Activated B cell treated with CpG ODN at 0.5 μM for 24 hours (primary cell): Measurements from ENCODE around the gene ATP2A1. TPM values are rescaled to one million over a fixed set of nuclear protein-coding genes. Genes with fewer than 3 reads are reported as not detected.
A peak's percentile ranks its signal among the peaks of the same experiment; 100 is the strongest.

Source experiments
- ATAC-seq: fragments of 200-7000 bp; cut with Tn5 transposase; one replicate; pipeline ENCODE4 v1.10.0; 2021; ENCODE audit warnings: low read depth, mild to moderate bottlenecking, moderate library complexity
- CTCF ChIA-PET: fragments of 350-600 bp; sonication (Branson Sonifier 250); formaldehyde crosslinking; loops from one replicate; lab custom pipeline; 2021; ENCODE audit warnings: antibody characterized with exemption; lab: Charles Lee
- POLR2A ChIA-PET: fragments of 350-600 bp; sonication (Branson Sonifier 250); formaldehyde crosslinking; loops from one replicate; lab custom pipeline; 2021; ENCODE audit warnings: antibody characterized with exemption; lab: Charles Lee
- DNase-seq: peaks from one replicate; pipeline ENCODE4 v3.0.0; 2022
- H3K27ac Mint-ChIP-seq: one replicate; pipeline ENCODE4 v1.8.0; 2020; ENCODE audit warnings: mixed read lengths
- H3K27me3 Mint-ChIP-seq: one replicate; pipeline ENCODE4 v1.8.0; 2021; ENCODE audit warnings: mixed read lengths
- H3K36me3 Mint-ChIP-seq: one replicate; pipeline ENCODE4 v1.8.0; 2021; ENCODE audit warnings: low read depth, mixed read lengths
- H3K4me1 Mint-ChIP-seq: one replicate; pipeline ENCODE4 v1.8.0; 2021; ENCODE audit warnings: mixed read lengths
- H3K4me3 Mint-ChIP-seq: one replicate; pipeline ENCODE4 v1.8.0; 2020; ENCODE audit warnings: mild to moderate bottlenecking, mixed read lengths
- H3K9me3 Mint-ChIP-seq: one replicate; pipeline ENCODE4 v1.8.0; 2020; ENCODE audit warnings: mixed read lengths
- intact Hi-C: fragments of 100-400 bp; cut with micrococcal nuclease; formaldehyde crosslinking; loops from one replicate; pipeline ENCODE4 v1.15.1; 2024
- total RNA-seq: library from RNA; stranded (reverse); gene quantifications from 2 replicates; pipeline ENCODE4 v1.2.3, GENCODE V29; 2022
- TF ChIP-seq, protein P1 (sequence below): fragments of 200-600 bp; IDR thresholded peaks from one replicate; pipeline ENCODE4 v1.8.0; 2022; ENCODE audit warnings: antibody characterized with exemption, mild to moderate bottlenecking

The ATP2A1 gene
- total RNA-seq, 1 donor from 2014 or later, result 1.0 TPM

DNA sequence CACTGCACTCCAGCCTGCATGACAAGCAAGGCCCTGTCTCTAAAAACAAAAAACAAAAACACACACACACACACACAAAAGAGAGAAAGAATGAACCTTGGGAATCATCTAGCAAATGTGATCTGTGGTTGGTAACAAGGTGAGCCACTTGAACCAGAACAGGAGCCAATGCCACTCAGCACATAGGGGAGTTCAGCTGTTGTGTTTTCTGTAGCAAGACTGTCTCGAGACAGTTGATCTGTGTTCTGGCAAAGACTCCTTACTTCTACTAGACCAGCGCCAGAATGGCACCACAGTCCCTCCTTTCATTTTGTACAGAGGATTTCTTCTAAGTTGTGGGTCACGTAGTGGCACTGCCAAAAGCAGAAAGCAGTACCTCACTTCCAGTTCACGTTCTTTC is 20.7 kb downstream of the ATP2A1 start:
- Mint-ChIP-seq H3K9me3 (no peaks in the 10 kb centered on the region), H3K4me3 (no peak overlapping the region), H3K4me1 (peaks cover 24% of the 10 kb centered on the region), H3K27ac (no peak overlapping the region), H3K27me3 (no peaks in the 10 kb centered on the region), H3K36me3 (peaks cover 15% of the 10 kb centered on the region)
- no peak for ATAC-seq
- no peak for DNase-seq
- ChIA-PET POLR2A (interaction anchor here (0.7 kb wide), 1 partner anchor 53 kb away, joined by 8 read pairs; the partner anchor contains the start of gene TUFM), CTCF (interaction anchor here (0.5 kb wide), 1 partner anchor 28 kb away, joined by 3 read pairs; no protein-coding TSS in a partner anchor)
- intact Hi-C loops, result no loop called here
- TF ChIP-seq, protein P1, sequence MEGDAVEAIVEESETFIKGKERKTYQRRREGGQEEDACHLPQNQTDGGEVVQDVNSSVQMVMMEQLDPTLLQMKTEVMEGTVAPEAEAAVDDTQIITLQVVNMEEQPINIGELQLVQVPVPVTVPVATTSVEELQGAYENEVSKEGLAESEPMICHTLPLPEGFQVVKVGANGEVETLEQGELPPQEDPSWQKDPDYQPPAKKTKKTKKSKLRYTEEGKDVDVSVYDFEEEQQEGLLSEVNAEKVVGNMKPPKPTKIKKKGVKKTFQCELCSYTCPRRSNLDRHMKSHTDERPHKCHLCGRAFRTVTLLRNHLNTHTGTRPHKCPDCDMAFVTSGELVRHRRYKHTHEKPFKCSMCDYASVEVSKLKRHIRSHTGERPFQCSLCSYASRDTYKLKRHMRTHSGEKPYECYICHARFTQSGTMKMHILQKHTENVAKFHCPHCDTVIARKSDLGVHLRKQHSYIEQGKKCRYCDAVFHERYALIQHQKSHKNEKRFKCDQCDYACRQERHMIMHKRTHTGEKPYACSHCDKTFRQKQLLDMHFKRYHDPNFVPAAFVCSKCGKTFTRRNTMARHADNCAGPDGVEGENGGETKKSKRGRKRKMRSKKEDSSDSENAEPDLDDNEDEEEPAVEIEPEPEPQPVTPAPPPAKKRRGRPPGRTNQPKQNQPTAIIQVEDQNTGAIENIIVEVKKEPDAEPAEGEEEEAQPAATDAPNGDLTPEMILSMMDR, result no peak

DNA sequence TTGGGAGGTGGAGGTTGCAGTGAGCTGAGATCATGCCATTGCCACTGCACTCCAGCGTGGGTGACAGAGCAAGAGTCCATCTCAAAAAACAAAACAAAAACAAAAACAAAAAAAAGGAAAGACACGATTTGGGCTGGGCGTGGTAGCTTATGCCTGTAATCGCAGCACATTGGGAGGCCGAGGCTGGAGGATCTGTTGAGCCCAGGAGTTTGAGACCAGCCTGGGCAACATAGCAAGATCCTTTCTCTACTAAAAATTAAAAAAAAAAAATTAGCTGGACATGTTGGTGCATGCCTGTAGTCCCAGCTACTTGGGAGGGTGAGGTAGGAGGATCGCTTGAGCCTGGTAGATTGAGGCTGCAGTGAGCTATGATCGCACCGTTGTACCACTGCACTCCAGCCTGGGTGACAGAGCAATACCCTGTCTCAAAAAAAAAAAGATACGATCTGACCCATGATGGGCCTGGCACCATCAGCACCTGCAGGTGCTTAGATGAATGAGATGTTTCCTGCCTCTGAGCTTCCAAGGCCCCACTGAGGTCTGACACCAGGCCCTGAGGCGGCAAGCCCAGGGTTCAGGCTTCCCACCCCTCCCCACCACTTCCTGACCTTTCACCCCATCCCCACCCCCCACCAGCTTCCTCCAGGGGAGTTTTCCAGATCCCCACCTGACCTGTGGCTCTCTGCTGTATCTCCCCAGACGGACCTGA is 21.7 kb downstream of the ATP2A1 start:
- Mint-ChIP-seq H3K4me3 (no peak overlapping the region), H3K4me1 (peaks cover 26% of the 10 kb centered on the region), H3K9me3 (no peaks in the 10 kb centered on the region), H3K27ac (no peak overlapping the region), H3K36me3 (peaks cover 22% of the 10 kb centered on the region), H3K27me3 (no peaks in the 10 kb centered on the region)
- DNase-seq (no peak), ATAC-seq (no peak)
- TF ChIP-seq, protein P1, result no peak
- ChIA-PET POLR2A (interaction anchor here (0.6 kb wide), 1 partner anchor 12 kb away, joined by 3 read pairs; no protein-coding TSS in a partner anchor), CTCF (interaction anchor here (1.0 kb wide), 1 partner anchor 45 kb away, joined by 6 read pairs; no protein-coding TSS in a partner anchor)
- intact Hi-C loops, result no loop called here

DNA sequence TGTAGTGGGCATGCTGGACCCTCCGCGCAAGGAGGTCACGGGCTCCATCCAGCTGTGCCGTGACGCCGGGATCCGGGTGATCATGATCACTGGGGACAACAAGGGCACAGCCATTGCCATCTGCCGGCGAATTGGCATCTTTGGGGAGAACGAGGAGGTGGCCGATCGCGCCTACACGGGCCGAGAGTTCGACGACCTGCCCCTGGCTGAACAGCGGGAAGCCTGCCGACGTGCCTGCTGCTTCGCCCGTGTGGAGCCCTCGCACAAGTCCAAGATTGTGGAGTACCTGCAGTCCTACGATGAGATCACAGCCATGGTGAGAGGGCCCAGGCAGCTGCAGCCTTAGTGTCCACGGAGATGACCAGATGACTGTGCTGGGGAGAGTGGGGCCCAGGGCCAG is 22.3 kb downstream of the ATP2A1 start:
- H3K9me3 Mint-ChIP-seq, result no peaks in the 10 kb centered on the region
- peaks cover 26% of the 10 kb centered on the region for H3K4me1 Mint-ChIP-seq
- H3K27ac Mint-ChIP-seq, result no peak overlapping the region
- intact Hi-C loops, result no loop called here
- no peak for DNase-seq
- ChIA-PET POLR2A (interaction anchor here (0.7 to 1.8 kb wide), 2 partner anchors 14 to 37 kb away, joined by 4 to 14 read pairs; partner anchors contain the start of gene SH2B1), CTCF (interaction anchor here (1.0 kb wide), 1 partner anchor 44 kb away, joined by 6 read pairs; no protein-coding TSS in a partner anchor)
- TF ChIP-seq, protein P1, result no peak
- H3K36me3 Mint-ChIP-seq, result peaks cover 26% of the 10 kb centered on the region
- H3K4me3 Mint-ChIP-seq, result no peak overlapping the region
- no peaks in the 10 kb centered on the region for H3K27me3 Mint-ChIP-seq
- no peak for ATAC-seq

DNA sequence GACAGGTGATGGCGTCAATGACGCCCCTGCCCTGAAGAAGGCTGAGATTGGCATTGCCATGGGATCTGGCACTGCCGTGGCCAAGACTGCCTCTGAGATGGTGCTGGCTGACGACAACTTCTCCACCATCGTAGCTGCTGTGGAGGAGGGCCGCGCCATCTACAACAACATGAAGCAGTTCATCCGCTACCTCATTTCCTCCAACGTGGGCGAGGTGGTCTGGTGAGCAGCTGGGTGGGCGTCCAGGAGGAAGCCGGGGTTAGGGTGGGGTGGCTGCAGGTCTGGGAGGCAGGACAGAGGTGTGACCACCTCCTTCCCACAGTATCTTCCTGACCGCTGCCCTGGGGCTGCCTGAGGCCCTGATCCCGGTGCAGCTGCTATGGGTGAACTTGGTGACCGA is 23.6 kb downstream of the ATP2A1 start:
- TF ChIP-seq, protein P1, result no peak
- Mint-ChIP-seq H3K27ac (no peak overlapping the region), H3K27me3 (no peaks in the 10 kb centered on the region), H3K4me3 (no peak overlapping the region), H3K4me1 (peaks cover 18% of the 10 kb centered on the region), H3K36me3 (peaks cover 32% of the 10 kb centered on the region), H3K9me3 (no peaks in the 10 kb centered on the region)
- CTCF ChIA-PET, result no interaction called here
- ATAC-seq, result no peak
- DNase-seq, result no peak
- intact Hi-C loops, result loop anchor here (2.0 kb wide), 1 partner anchor 23 kb away; the partner anchor contains the start of gene RABEP2
- POLR2A ChIA-PET, result interaction anchor here (1.2 to 1.8 kb wide), 4 partner anchors 21 to 43 kb away, joined by 3 to 6 read pairs (median 4); partner anchors contain the start of genes CD19 and SH2B1

DNA sequence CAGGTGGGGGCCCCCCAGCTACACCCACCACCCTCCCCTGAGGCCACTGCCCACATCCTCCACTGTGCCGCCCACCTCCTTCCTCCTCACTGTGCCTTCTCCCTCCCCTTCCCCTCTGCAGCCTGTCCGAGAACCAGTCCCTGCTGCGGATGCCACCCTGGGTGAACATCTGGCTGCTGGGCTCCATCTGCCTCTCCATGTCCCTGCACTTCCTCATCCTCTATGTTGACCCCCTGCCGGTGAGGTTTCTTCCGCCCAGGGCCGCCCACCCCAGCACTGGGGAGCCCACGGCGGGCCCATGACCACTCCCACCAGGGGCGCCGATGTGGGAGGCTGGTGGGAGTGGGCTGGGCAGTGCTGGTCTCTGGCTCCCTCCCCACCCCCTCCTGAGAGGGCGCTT is 24.6 kb downstream of the ATP2A1 start:
- H3K27me3 Mint-ChIP-seq, result no peaks in the 10 kb centered on the region
- DNase-seq (no peak), ATAC-seq (peak; percentile 36)
- H3K4me3 Mint-ChIP-seq, result no peak overlapping the region
- H3K36me3 Mint-ChIP-seq, result peaks cover 34% of the 10 kb centered on the region
- ChIA-PET CTCF (no interaction called here), POLR2A (interaction anchor here (1.0 to 1.5 kb wide), 3 partner anchors 20 to 41 kb away, joined by 3 to 6 read pairs (median 3); partner anchors contain the start of gene CD19)
- no peaks in the 10 kb centered on the region for H3K9me3 Mint-ChIP-seq
- TF ChIP-seq, protein P1, result no peak
- peak overlapping the region; percentile 73 for H3K27ac Mint-ChIP-seq
- H3K4me1 Mint-ChIP-seq, result peaks cover 18% of the 10 kb centered on the region
- intact Hi-C loops, result loop anchor here (2.0 kb wide), 1 partner anchor 22 kb away; the partner anchor contains the start of gene RABEP2
